ENCODE measurements around the gene CTSK.

- TF ChIP-seq, protein P1, sequence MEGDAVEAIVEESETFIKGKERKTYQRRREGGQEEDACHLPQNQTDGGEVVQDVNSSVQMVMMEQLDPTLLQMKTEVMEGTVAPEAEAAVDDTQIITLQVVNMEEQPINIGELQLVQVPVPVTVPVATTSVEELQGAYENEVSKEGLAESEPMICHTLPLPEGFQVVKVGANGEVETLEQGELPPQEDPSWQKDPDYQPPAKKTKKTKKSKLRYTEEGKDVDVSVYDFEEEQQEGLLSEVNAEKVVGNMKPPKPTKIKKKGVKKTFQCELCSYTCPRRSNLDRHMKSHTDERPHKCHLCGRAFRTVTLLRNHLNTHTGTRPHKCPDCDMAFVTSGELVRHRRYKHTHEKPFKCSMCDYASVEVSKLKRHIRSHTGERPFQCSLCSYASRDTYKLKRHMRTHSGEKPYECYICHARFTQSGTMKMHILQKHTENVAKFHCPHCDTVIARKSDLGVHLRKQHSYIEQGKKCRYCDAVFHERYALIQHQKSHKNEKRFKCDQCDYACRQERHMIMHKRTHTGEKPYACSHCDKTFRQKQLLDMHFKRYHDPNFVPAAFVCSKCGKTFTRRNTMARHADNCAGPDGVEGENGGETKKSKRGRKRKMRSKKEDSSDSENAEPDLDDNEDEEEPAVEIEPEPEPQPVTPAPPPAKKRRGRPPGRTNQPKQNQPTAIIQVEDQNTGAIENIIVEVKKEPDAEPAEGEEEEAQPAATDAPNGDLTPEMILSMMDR (conservative IDR thresholded peaks at IDR 0.05; ENCODE audit: low read length), result no peak
- no peak for TF ChIP-seq EZH2phosphoT487 (IDR thresholded peaks at IDR 0.05; ENCODE audit: borderline replicate concordance, low read depth, low read length)
These were observed 9.5 kb downstream of the CTSK start for GRCh38 chr1:150798525-150798924.

Data from OCI-LY7 (cell line).